Cardiac fibroblast (primary cell): Measurements from ENCODE around the gene HOXC11.

Source experiments
- DNase-seq, 2 donors: peaks; one replicate each; pipeline versions ENCODE4 v3.0.0 to v3.0.0-alpha.2; 2010; ENCODE audit warnings: low read depth in 2 of 2
- H3K4me3 ChIP-seq, 2 donors: replicated peaks in 1 of 2; 1 replicate in 1 of 2; 2 replicates in 1 of 2; pipeline ENCODE4 v1.5.1; 2011; ENCODE audit warnings: low read depth in 2 of 2, low read length in 2 of 2, mild to moderate bottlenecking in 2 of 2, moderate library complexity in 1 of 2
- CTCF ChIP-seq: IDR thresholded peaks from one replicate; pipeline ENCODE4 v1.5.1; 2011; ENCODE audit warnings: low read depth, mild to moderate bottlenecking, low read length, inconsistent platforms

The HOXC11 gene

GRCh38 chr12:53944907-53945847, 27.7 kb upstream of the HOXC11 start:
- no peak overlapping the region for H3K4me3 ChIP-seq
- no peak for TF ChIP-seq CTCF
- no peak for DNase-seq

- TF ChIP-seq CTCF, result no peak
- DNase-seq, result no peak
- H3K4me3 ChIP-seq, result no peak overlapping the region
Observed at GRCh38 chr12:53947743-53948142, 25.2 kb upstream of the HOXC11 start.

GRCh38 chr12:53948650-53949593, 24.0 kb upstream of the HOXC11 start:
- no peak for TF ChIP-seq CTCF
- no peak overlapping the region for H3K4me3 ChIP-seq
- no peak for DNase-seq

- TF ChIP-seq CTCF, result no peak
Observed at GRCh38 chr12:53949631-53950436, 23.1 kb upstream of the HOXC11 start.

GRCh38 chr12:53950437-53950773, 22.5 kb upstream of the HOXC11 start:
- no peak overlapping the region for H3K4me3 ChIP-seq
- DNase-seq, result no peak
- no peak for TF ChIP-seq CTCF

More at GRCh38 chr12:53949631-53950436, 23.1 kb upstream of the HOXC11 start:
- H3K4me3 ChIP-seq, result no peak overlapping the region
- DNase-seq, result no peak
